Measurements from ENCODE around the gene HNRNPH2. TPM values are rescaled to one million over a fixed set of nuclear protein-coding genes. Genes with fewer than 3 reads are reported as not detected.

HNRNPH2 gene
- total RNA-seq, 1 experiment from 2014 or later = 49.8 TPM

DNA sequence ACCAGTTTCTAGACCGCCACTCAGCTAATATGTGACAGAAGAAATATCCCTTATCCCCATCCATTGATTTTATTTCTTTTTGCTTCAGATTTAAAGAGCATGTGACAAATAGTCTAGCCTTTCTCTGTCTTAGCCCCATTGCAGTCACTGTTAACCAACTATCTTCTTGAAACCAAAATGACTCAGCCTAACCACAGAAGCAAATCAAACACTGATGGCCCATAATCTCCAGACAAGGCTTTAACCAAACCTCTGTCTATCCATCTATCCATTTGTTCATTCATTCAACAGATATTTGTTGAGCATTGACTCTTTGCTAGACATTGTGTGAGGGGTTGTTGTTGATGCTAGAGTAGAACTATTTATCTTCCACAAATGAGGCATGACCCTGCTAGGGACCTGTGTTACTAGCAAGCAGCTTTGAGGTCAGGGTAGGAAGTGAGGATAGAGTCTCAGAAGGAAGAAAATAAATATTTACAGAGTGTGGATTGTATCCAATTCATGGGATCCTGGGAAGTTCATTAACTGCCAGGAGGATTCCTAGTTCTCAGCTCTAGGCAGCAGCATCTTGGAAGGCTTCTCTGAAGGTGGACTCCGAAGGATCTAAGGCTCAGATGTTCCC is 22.5 kb downstream of the HNRNPH2 start:
- Histone ChIP-seq H3K4me3 (replicated peaks in 1 of 2; ENCODE audit: low read depth in 1 of 2, low read length in 2 of 2) (no peak overlapping the region), H3K9me3 (ENCODE audit: control insufficient read depth in 1 of 2, insufficient read depth in 1 of 2, low read depth in 1 of 2, low read length in 2 of 2) (no peaks in the 10 kb centered on the region), H3K79me2 (ENCODE audit: insufficient read depth, low read length) (no peaks in the 10 kb centered on the region), H3K4me2 (ENCODE audit: low read length) (no peak overlapping the region), H3K4me1 (ENCODE audit: control insufficient read depth in 1 of 2, insufficient read depth in 2 of 2, low read length in 2 of 2) (no peaks in the 10 kb centered on the region), H3K27ac (ENCODE audit: low read depth, low read length) (no peak overlapping the region), H3K27me3 (ENCODE audit: insufficient read depth, low read length) (no peaks in the 10 kb centered on the region), H4K20me1 (ENCODE audit: insufficient read depth) (no peaks in the 10 kb centered on the region), H3K9me2 (ENCODE audit: insufficient read depth) (no peaks in the 10 kb centered on the region), H3K9ac (ENCODE audit: low read length) (no peak overlapping the region), H2AFZ (ENCODE audit: low read depth, low read length, poor library complexity, severe bottlenecking) (no peak overlapping the region), H3K36me3 (ENCODE audit: control insufficient read depth in 1 of 2, insufficient read depth in 2 of 2, low read length in 2 of 2) (no peaks in the 10 kb centered on the region)
- BruUV-seq (replicated peaks) = no TSS peak
- POLR2A ChIA-PET = no interaction called here
- intact Hi-C loops (cut with micrococcal nuclease) = no loop called here
- CTCF ChIA-PET = no interaction called here
- TF ChIP-seq ZFX (IDR thresholded peaks at IDR 0.05) (no peak), EZH2phosphoT487 (IDR thresholded peaks at IDR 0.05; ENCODE audit: borderline replicate concordance) (no peak), CBX3 (IDR thresholded peaks at IDR 0.05; ENCODE audit: low read depth) (no peak), TCF7L2 (IDR thresholded peaks at IDR 0.05; ENCODE audit: borderline replicate concordance, extremely low read depth, insufficient read depth, insufficient read length) (no peak), EZH2 (IDR thresholded peaks at IDR 0.05) (no peak), SP1 (IDR thresholded peaks at IDR 0.05; ENCODE audit: low read depth) (no peak), ELF1 (IDR thresholded peaks at IDR 0.05; ENCODE audit: borderline replicate concordance, low read depth) (no peak), POLR2A (IDR thresholded peaks at IDR 0.05; ENCODE audit: borderline replicate concordance, extremely low read depth, insufficient read depth, insufficient read length) (no peak), EGR1 (IDR thresholded peaks at IDR 0.05; ENCODE audit: low read depth) (no peak), YY1 (IDR thresholded peaks at IDR 0.05; ENCODE audit: extremely low read depth, insufficient replicate concordance, low read depth, low read length) (no peak), JUND (IDR thresholded peaks at IDR 0.05) (no peak)
- TF ChIP-seq, protein P1, sequence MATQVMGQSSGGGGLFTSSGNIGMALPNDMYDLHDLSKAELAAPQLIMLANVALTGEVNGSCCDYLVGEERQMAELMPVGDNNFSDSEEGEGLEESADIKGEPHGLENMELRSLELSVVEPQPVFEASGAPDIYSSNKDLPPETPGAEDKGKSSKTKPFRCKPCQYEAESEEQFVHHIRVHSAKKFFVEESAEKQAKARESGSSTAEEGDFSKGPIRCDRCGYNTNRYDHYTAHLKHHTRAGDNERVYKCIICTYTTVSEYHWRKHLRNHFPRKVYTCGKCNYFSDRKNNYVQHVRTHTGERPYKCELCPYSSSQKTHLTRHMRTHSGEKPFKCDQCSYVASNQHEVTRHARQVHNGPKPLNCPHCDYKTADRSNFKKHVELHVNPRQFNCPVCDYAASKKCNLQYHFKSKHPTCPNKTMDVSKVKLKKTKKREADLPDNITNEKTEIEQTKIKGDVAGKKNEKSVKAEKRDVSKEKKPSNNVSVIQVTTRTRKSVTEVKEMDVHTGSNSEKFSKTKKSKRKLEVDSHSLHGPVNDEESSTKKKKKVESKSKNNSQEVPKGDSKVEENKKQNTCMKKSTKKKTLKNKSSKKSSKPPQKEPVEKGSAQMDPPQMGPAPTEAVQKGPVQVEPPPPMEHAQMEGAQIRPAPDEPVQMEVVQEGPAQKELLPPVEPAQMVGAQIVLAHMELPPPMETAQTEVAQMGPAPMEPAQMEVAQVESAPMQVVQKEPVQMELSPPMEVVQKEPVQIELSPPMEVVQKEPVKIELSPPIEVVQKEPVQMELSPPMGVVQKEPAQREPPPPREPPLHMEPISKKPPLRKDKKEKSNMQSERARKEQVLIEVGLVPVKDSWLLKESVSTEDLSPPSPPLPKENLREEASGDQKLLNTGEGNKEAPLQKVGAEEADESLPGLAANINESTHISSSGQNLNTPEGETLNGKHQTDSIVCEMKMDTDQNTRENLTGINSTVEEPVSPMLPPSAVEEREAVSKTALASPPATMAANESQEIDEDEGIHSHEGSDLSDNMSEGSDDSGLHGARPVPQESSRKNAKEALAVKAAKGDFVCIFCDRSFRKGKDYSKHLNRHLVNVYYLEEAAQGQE (IDR thresholded peaks at IDR 0.05; ENCODE audit: low read depth) = no peak
- ATAC-seq = no peak
- RAD21 ChIA-PET (ENCODE audit: low non-redundant PET in 1 of 2, low total read pairs in 2 of 2, uncharacterized antibody in 2 of 2, unreplicated experiment in 2 of 2) = no interaction called here
- DNase-seq (ENCODE audit: low read depth, low spot score) = no peak

Measured in HCT116 (cell line).